H9 (cell line): ENCODE data around the gene FBN1. TPM values are rescaled to one million over a fixed set of nuclear protein-coding genes. Genes with fewer than 3 reads are reported as not detected.

Experiments
- DNase-seq: peaks from one replicate; pipeline ENCODE4 v3.0.0-alpha.2; 2017
- H2AFZ ChIP-seq: one replicate; pipeline ENCODE4 v1.6.1; 2013; ENCODE audit warnings: mild to moderate bottlenecking, low read length, control low read depth, moderate library complexity
- H2AK5ac ChIP-seq: 2 replicates; pipeline ENCODE4 v1.6.1; 2013; ENCODE audit warnings: low read length, control low read depth, mixed read lengths; ENCODE audit not compliant: insufficient read length
- H2BK120ac ChIP-seq: one replicate; pipeline ENCODE4 v1.6.1; 2013; ENCODE audit warnings: low read depth, mild to moderate bottlenecking, low read length, control low read depth, inconsistent platforms; ENCODE audit not compliant: poor library complexity, severe bottlenecking
- H2BK12ac ChIP-seq: 2 replicates; pipeline ENCODE4 v1.6.1; 2013; ENCODE audit warnings: low read length, control low read depth, mixed read lengths, low read depth; ENCODE audit not compliant: insufficient read length
- H2BK15ac ChIP-seq: 2 replicates; pipeline ENCODE4 v1.6.1; 2013; ENCODE audit warnings: low read depth, low read length, control low read depth
- H2BK20ac ChIP-seq: one replicate; pipeline ENCODE4 v1.6.1; 2013; ENCODE audit warnings: low read depth, mild to moderate bottlenecking, low read length, control low read depth, inconsistent platforms; ENCODE audit not compliant: poor library complexity, severe bottlenecking
- H2BK5ac ChIP-seq: 2 replicates; pipeline ENCODE4 v1.6.1; 2013; ENCODE audit warnings: low read length, control low read depth, mixed read lengths; ENCODE audit not compliant: insufficient read length
- H3K14ac ChIP-seq: 2 replicates; pipeline ENCODE4 v1.6.1; 2013; ENCODE audit warnings: low read length, control low read depth; ENCODE audit not compliant: insufficient read depth
- H3K18ac ChIP-seq: 2 replicates; pipeline ENCODE4 v1.6.1; 2013; ENCODE audit warnings: low read depth, mild to moderate bottlenecking, mixed read lengths, low read length, control low read depth; ENCODE audit not compliant: insufficient read length
- H3K23ac ChIP-seq: 2 replicates; pipeline ENCODE4 v1.6.1; 2013; ENCODE audit warnings: low read length, control low read depth, mixed read lengths, low read depth; ENCODE audit not compliant: insufficient read length
- H3K23me2 ChIP-seq: 2 replicates; pipeline ENCODE4 v1.6.1; 2013; ENCODE audit warnings: low read depth, mild to moderate bottlenecking, mixed read lengths, low read length, control low read depth; ENCODE audit not compliant: insufficient read length, poor library complexity, severe bottlenecking
- H3K27ac ChIP-seq: 2 replicates; pipeline ENCODE4 v1.5.1; 2013; ENCODE audit warnings: low read length, control low read depth, mixed read lengths, low read depth; ENCODE audit not compliant: insufficient read length
- H3K27me3 ChIP-seq: 2 replicates; pipeline ENCODE4 v1.6.1; 2013; ENCODE audit warnings: low read length, control low read depth, inconsistent platforms; ENCODE audit not compliant: insufficient read depth
- H3K4ac ChIP-seq: 2 replicates; pipeline ENCODE4 v1.6.1; 2013; ENCODE audit warnings: low read depth, mild to moderate bottlenecking, control low read depth, inconsistent platforms, low read length, moderate library complexity
- H3K4me1 ChIP-seq: 2 replicates; pipeline ENCODE4 v1.6.1; 2013; ENCODE audit warnings: low read length, control low read depth, inconsistent platforms; ENCODE audit not compliant: insufficient read depth
- H3K4me2 ChIP-seq: 2 replicates; pipeline ENCODE4 v1.6.1; 2013; ENCODE audit warnings: low read length, control low read depth, mixed read lengths; ENCODE audit not compliant: insufficient read length, insufficient read depth
- H3K56ac ChIP-seq: 2 replicates; pipeline ENCODE4 v1.6.1; 2013; ENCODE audit warnings: low read depth, mild to moderate bottlenecking, mixed read lengths, low read length, control low read depth; ENCODE audit not compliant: insufficient read length
- H3K79me1 ChIP-seq: 2 replicates; pipeline ENCODE4 v1.6.1; 2013; ENCODE audit warnings: low read depth, mild to moderate bottlenecking, moderate library complexity, low read length, control low read depth, inconsistent platforms; ENCODE audit not compliant: insufficient read depth, poor library complexity, severe bottlenecking
- H3K79me2 ChIP-seq: 2 replicates; pipeline ENCODE4 v1.6.1; 2013; ENCODE audit warnings: low read length, control low read depth, inconsistent platforms; ENCODE audit not compliant: insufficient read depth
- H3K9ac ChIP-seq: 2 replicates; pipeline ENCODE4 v1.6.1; 2013; ENCODE audit warnings: low read length, control low read depth, mixed read lengths; ENCODE audit not compliant: insufficient read length; ENCODE audit errors: extremely low read depth
- H3K9me3 ChIP-seq: one replicate; pipeline ENCODE4 v1.6.1; 2013; ENCODE audit warnings: low read depth, low read length, inconsistent platforms; ENCODE audit not compliant: control insufficient read depth
- H3T11ph ChIP-seq: one replicate; pipeline ENCODE4 v1.6.1; 2013; ENCODE audit warnings: mild to moderate bottlenecking, low read length, control low read depth, inconsistent platforms
- H4K20me1 ChIP-seq: one replicate; pipeline ENCODE4 v1.6.1; 2013; ENCODE audit not compliant: control insufficient read depth, insufficient read length, insufficient read depth
- H4K5ac ChIP-seq: 2 replicates; pipeline ENCODE4 v1.6.1; 2013; ENCODE audit warnings: low read depth, mild to moderate bottlenecking, mixed read lengths, low read length, control low read depth; ENCODE audit not compliant: insufficient read length
- H4K8ac ChIP-seq: replicated peaks from 2 replicates; pipeline ENCODE4 v1.6.1; 2013; ENCODE audit warnings: low read length, control low read depth, mixed read lengths, low read depth; ENCODE audit not compliant: insufficient read length
- H4K91ac ChIP-seq: 2 replicates; pipeline ENCODE4 v1.6.1; 2013; ENCODE audit warnings: low read depth, mild to moderate bottlenecking, moderate library complexity, mixed read lengths, low read length, control low read depth; ENCODE audit not compliant: insufficient read length
- H3K27ac Mint-ChIP-seq, 3 experiments: 2 replicates in 2 of 3; 3 replicates in 1 of 3; pipeline ENCODE4 v1.8.0; 2020 to 2021; ENCODE audit warnings: mixed read lengths in 3 of 3, mild to moderate bottlenecking in 1 of 3, moderate library complexity in 1 of 3
- H3K27me3 Mint-ChIP-seq: 2 replicates; pipeline ENCODE4 v1.8.0; 2021; ENCODE audit warnings: low read depth, mild to moderate bottlenecking, moderate library complexity, mixed read lengths
- H3K36me3 Mint-ChIP-seq, 3 experiments: 2 replicates in 2 of 3; 3 replicates in 1 of 3; pipeline ENCODE4 v1.8.0; 2020 to 2021; ENCODE audit warnings: low read depth in 3 of 3, mixed read lengths in 3 of 3; ENCODE audit not compliant: insufficient read depth in 1 of 3
- H3K4me1 Mint-ChIP-seq, 2 experiments: 2 replicates each; pipeline ENCODE4 v1.8.0; 2020; ENCODE audit warnings: mixed read lengths in 2 of 2
- H3K4me3 Mint-ChIP-seq, 2 experiments: 2 replicates in 1 of 2; 3 replicates in 1 of 2; pipeline ENCODE4 v1.8.0; 2020 to 2021; ENCODE audit warnings: mild to moderate bottlenecking in 2 of 2, mixed read lengths in 2 of 2, moderate library complexity in 1 of 2
- H3K9me3 Mint-ChIP-seq, 2 experiments: 2 replicates in 1 of 2; 3 replicates in 1 of 2; pipeline ENCODE4 v1.8.0; 2020; ENCODE audit warnings: mild to moderate bottlenecking in 2 of 2, mixed read lengths in 2 of 2, moderate library complexity in 1 of 2
- total RNA-seq: library from RNA; stranded (reverse); gene quantifications from 2 replicates; pipeline ENCODE4 v1.2.1, GENCODE V29; 2021
- TF ChIP-seq, protein P1 (sequence below): fragments of 200-600 bp; sonication (generic); conservative IDR thresholded peaks from 3 replicates; pipeline ENCODE4 v1.8.0; 2021; ENCODE audit warnings: antibody characterized with exemption, mild to moderate bottlenecking

The FBN1 gene
- total RNA-seq, 1 experiment from 2014 or later: 3.6 TPM

DNA sequence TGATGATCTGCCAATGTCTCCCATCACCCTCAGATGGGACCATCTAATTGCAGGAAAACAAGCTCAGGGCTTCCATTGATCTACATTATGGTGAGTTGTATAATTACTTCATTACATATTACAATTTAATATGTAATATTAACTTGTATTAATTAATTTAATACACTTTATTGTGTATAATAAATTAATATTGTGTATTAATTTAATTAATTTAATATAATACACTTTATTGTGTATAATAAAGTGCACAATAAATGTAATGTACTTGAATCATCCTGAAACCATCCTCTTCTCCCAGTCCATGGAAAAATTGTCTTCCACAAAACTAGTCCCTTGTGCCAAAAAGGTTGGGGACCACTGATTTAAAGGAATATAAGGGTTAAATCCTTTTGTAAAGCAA, 123.4 kb downstream of the FBN1 start:
- no peak overlapping the region for H3K14ac ChIP-seq
- no peaks in the 10 kb centered on the region for H3K79me1 ChIP-seq
- H4K8ac ChIP-seq: no peak overlapping the region
- TF ChIP-seq, protein P1, sequence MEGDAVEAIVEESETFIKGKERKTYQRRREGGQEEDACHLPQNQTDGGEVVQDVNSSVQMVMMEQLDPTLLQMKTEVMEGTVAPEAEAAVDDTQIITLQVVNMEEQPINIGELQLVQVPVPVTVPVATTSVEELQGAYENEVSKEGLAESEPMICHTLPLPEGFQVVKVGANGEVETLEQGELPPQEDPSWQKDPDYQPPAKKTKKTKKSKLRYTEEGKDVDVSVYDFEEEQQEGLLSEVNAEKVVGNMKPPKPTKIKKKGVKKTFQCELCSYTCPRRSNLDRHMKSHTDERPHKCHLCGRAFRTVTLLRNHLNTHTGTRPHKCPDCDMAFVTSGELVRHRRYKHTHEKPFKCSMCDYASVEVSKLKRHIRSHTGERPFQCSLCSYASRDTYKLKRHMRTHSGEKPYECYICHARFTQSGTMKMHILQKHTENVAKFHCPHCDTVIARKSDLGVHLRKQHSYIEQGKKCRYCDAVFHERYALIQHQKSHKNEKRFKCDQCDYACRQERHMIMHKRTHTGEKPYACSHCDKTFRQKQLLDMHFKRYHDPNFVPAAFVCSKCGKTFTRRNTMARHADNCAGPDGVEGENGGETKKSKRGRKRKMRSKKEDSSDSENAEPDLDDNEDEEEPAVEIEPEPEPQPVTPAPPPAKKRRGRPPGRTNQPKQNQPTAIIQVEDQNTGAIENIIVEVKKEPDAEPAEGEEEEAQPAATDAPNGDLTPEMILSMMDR: no peak
- H2AK5ac ChIP-seq: no peak overlapping the region
- Mint-ChIP-seq H3K27me3 (no peaks in the 10 kb centered on the region), H3K9me3 (peaks cover 1 to 2% of the 10 kb centered on the region in 2 experiments; a peak in 2 of 5 replicates), H3K27ac (no peak overlapping the region), H3K4me3 (no peak overlapping the region), H3K36me3 (peaks cover 0 to 3% (median 0%) of the 10 kb centered on the region in 3 experiments; a peak in 1 of 7 replicates), H3K4me1 (peaks cover 3 to 4% of the 10 kb centered on the region in 2 experiments)
- H3K56ac ChIP-seq: no peak overlapping the region
- no peaks in the 10 kb centered on the region for H3K27me3 ChIP-seq
- H3K4me2 ChIP-seq: no peak overlapping the region
- H3K18ac ChIP-seq: no peak overlapping the region
- H3K79me2 ChIP-seq: no peaks in the 10 kb centered on the region
- no peaks in the 10 kb centered on the region for H4K20me1 ChIP-seq
- no peak overlapping the region for H3K9ac ChIP-seq
- no peak overlapping the region for H2BK120ac ChIP-seq
- no peak overlapping the region for H4K91ac ChIP-seq
- H3K23ac ChIP-seq: no peak overlapping the region
- H4K5ac ChIP-seq: no peak overlapping the region
- no peak overlapping the region for H2AFZ ChIP-seq
- DNase-seq: no peak
- H2BK15ac ChIP-seq: no peak overlapping the region
- no peak overlapping the region for H2BK12ac ChIP-seq
- H3K9me3 ChIP-seq: no peaks in the 10 kb centered on the region
- H3K4me1 ChIP-seq: no peaks in the 10 kb centered on the region; the same call in 1 of the 2 replicates
- no peak overlapping the region for H2BK5ac ChIP-seq
- H3K27ac ChIP-seq: no peak overlapping the region
- no peak overlapping the region for H3T11ph ChIP-seq
- no peak overlapping the region for H2BK20ac ChIP-seq
- H3K4ac ChIP-seq: no peak overlapping the region
- no peaks in the 10 kb centered on the region for H3K23me2 ChIP-seq
